ENCODE results near the gene PLEKHM3.
"Not testable (repeated sequence)": the region's sequence is repeated elsewhere in the genome, so short reads cannot be mapped to it uniquely, and the experiment has no call there.

Gene PLEKHM3

DNA sequence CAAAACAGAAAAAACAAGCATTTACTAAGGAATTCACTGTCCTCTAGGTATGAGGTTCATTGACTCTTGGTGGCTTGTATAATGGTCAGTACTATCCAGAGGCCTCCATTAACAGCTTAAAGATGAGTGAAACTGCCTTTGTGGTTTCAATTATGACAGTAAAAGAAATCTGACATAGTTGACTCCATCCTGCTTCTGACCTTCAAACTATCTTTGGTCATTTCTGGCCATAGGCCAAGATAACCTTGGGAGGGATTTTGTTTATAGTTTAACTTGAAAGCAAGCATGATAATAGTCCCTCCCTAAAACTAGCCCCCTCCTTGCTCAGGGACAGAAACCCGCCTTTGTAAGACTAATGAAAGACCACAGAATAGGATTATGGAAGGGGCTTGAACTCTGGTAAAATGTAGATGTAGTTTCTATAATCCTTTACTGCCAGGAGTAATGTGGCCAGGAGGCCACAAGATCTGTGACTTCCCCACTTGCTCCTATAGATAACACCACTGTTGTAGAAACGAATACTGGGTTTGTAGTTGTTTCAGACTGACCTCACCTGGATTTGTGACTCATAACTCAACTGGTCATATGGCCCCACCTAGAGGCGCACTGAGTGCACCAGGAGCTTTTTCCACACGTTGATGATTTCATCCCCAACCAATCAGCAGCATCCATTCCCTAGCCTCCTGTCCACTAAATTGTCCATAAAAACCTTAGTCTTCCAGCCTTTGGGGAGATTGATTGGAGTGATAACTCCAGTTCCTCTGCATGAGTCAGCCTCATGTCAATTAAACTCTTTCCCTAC is 8.6 kb upstream of the PLEKHM3 start:
- H3K9ac ChIP-seq (ENCODE audit: low read length) = no peak overlapping the region
- no peaks in the 10 kb centered on the region for H3K36me3 ChIP-seq (ENCODE audit: control insufficient read depth, low read depth, low read length)
- no peak overlapping the region for H3K27ac ChIP-seq (ENCODE audit: low read length)
- no peaks in the 10 kb centered on the region for H3K9me3 ChIP-seq (ENCODE audit: control insufficient read depth, low read depth, low read length)
- H3K4me3 ChIP-seq (ENCODE audit: low read length) = no peak overlapping the region
- no peaks in the 10 kb centered on the region for H3K4me1 ChIP-seq (ENCODE audit: control insufficient read depth, low read depth, low read length)
- no peaks in the 10 kb centered on the region for H3K27me3 ChIP-seq (ENCODE audit: control insufficient read depth, insufficient read depth, low read length)

DNA sequence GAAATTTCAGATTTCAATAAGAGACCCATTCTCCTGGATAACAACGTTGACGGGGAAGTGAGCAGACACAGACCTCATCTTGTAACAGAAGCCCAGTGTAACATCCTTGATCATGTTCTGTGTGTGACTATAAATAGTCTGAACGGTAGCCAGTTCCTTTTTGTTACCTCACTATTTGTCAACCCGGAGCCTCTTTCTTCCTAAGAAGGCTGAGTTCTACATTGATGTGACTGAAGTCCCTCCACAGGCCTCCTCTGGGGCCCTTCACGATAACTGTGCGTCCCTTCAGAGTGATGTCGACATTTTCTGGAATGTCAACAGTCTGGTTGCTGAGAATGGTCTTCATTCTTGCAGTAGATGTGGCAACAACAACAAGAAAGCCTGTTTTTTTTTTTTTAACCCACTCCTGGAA is 6.3 kb upstream of the PLEKHM3 start:
- Histone ChIP-seq H3K36me3 (ENCODE audit: control insufficient read depth, low read depth, low read length) (no peaks in the 10 kb centered on the region), H3K27me3 (ENCODE audit: control insufficient read depth, insufficient read depth, low read length) (no peaks in the 10 kb centered on the region), H3K4me3 (ENCODE audit: low read length) (no peak overlapping the region), H3K4me1 (ENCODE audit: control insufficient read depth, low read depth, low read length) (no peaks in the 10 kb centered on the region), H3K27ac (ENCODE audit: low read length) (no peak overlapping the region), H3K9ac (ENCODE audit: low read length) (no peak overlapping the region), H3K9me3 (ENCODE audit: control insufficient read depth, low read depth, low read length) (no peaks in the 10 kb centered on the region)

DNA sequence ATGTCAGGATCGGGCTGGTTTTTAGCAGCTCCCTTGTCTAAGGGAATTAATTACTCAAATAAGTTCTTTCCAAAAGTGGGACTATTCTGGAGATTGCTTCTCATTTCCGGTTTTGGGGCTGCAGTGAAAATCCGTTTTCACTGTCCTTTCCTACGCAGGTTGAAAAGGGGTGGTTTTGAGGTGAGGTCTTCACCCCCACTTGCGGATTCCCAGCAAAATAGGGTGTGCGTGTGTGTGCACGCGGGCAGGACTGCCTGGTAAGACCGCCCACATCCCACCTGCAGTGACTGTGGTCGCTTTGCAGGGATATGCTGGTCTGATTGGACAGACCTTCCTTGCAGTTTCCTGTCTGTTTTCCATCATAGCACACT is 472 bp upstream of the PLEKHM3 start:
- Histone ChIP-seq H3K4me3 (ENCODE audit: low read length) (peak overlapping the region; percentile 96), H3K9me3 (ENCODE audit: control insufficient read depth, low read depth, low read length) (no peaks in the 10 kb centered on the region), H3K27me3 (ENCODE audit: control insufficient read depth, insufficient read depth, low read length) (no peaks in the 10 kb centered on the region)

DNA sequence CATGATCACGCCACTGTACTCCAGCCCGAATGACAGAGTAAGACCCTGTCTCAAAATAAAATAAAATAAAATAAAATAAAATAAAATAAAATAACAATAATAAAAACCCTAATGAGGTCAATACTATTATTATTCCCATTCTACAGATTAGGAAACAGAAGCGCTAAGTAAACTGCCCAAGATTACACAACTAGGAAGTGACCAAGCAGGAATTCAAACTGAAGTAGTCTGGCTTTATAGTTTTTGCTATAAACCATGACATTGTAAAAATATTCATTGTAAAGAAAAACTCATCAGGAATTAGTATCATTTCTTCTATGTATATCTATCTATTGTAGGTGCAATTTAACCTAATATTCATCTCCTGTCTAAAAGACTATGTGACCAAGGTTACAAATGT is 1.2 kb downstream of the PLEKHM3 start:
- Histone ChIP-seq H3K36me3 (ENCODE audit: control insufficient read depth, low read depth, low read length) (no peaks in the 10 kb centered on the region), H3K4me3 (ENCODE audit: low read length) (no peak overlapping the region), H3K27ac (ENCODE audit: low read length) (no peak overlapping the region), H3K9me3 (ENCODE audit: control insufficient read depth, low read depth, low read length) (no peaks in the 10 kb centered on the region), H3K9ac (ENCODE audit: low read length) (no peak overlapping the region), H3K27me3 (ENCODE audit: control insufficient read depth, insufficient read depth, low read length) (no peaks in the 10 kb centered on the region), H3K4me1 (ENCODE audit: control insufficient read depth, low read depth, low read length) (peaks cover 5% of the 10 kb centered on the region)

More for the DNA sequence above, 472 bp upstream of the PLEKHM3 start:
- Histone ChIP-seq H3K9ac (ENCODE audit: low read length) (peak overlapping the region; percentile 69), H3K4me1 (ENCODE audit: control insufficient read depth, low read depth, low read length) (peaks cover 5% of the 10 kb centered on the region), H3K36me3 (ENCODE audit: control insufficient read depth, low read depth, low read length) (no peaks in the 10 kb centered on the region), H3K27ac (ENCODE audit: low read length) (peak overlapping the region; percentile 5)

DNA sequence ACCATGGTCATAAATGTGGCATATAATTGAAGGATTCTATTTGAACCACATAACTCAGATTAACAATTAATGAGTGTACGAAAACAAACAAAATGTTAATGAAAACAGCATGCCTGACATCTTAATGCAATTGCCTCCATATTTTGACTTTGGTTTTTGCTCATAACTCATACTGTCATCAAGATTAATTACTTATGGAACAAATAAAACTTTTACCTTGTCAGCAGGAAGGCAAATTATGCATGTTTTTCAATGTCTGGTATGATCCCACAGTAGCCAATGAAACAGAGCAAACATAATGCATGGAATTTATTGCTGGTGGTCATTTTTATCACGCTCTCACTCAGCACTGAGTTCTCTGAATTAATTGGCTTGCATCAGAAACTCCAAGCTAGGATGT is 5.1 kb downstream of the PLEKHM3 start:
- H3K4me1 ChIP-seq (ENCODE audit: control insufficient read depth, low read depth, low read length) = no peaks in the 10 kb centered on the region
- no peaks in the 10 kb centered on the region for H3K9me3 ChIP-seq (ENCODE audit: control insufficient read depth, low read depth, low read length)
- H3K9ac ChIP-seq (ENCODE audit: low read length) = no peak overlapping the region
- no peaks in the 10 kb centered on the region for H3K27me3 ChIP-seq (ENCODE audit: control insufficient read depth, insufficient read depth, low read length)
- no peak overlapping the region for H3K27ac ChIP-seq (ENCODE audit: low read length)
- no peaks in the 10 kb centered on the region for H3K36me3 ChIP-seq (ENCODE audit: control insufficient read depth, low read depth, low read length)
- H3K4me3 ChIP-seq (ENCODE audit: low read length) = no peak overlapping the region

DNA sequence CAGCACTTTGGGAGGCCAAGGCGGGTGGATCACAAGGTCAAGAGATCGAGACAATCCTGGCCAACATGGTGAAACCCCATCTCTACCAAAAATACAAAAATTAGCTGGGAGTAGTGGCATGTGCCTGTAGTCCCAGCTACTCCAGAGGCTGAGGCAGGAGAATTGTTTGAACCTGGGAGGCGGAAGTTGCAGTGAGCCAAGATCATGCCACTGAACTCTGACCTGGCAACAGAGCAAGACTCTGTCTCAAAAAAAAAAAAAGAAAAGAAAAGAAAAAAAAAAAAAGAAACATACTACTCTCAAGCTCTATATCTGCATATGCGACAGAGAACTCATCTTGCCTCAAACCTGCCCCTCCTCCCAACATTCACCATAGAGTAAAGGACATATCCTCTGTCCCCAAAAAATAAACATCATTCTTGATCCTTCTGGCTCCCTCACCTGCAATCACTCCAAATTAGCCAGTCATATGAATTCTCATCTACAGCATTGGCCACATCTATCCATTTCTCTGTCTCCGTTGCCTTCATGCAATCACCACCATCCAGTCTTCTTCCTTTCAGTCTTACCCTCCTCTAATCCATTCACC is 7.1 kb downstream of the PLEKHM3 start:
- H3K9ac ChIP-seq (ENCODE audit: low read length) = not testable (repeated sequence)

DNA sequence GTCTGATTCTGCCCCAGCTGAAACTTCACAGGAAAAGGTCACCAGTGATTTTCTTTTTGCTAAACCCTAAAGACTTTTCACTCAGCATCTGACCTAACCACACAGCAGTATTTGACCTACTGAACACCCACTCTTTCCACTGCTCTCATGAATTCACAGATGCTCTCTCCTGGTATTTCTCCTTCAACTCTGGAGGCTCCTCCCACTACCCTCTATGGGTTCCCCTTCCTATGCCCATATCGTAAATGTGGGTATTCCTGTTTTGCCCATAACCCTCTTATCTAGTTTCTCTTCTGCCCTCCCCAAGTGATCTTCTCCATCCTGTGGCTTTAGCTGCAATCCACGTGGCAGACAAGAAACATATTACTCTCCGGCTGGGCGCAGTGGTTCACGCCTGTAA is 7.6 kb downstream of the PLEKHM3 start:
- no peaks in the 10 kb centered on the region for H3K27me3 ChIP-seq (ENCODE audit: control insufficient read depth, insufficient read depth, low read length)
- H3K36me3 ChIP-seq (ENCODE audit: control insufficient read depth, low read depth, low read length) = no peaks in the 10 kb centered on the region
- H3K4me1 ChIP-seq (ENCODE audit: control insufficient read depth, low read depth, low read length) = no peaks in the 10 kb centered on the region
- H3K9ac ChIP-seq (ENCODE audit: low read length) = no peak overlapping the region
- H3K27ac ChIP-seq (ENCODE audit: low read length) = no peak overlapping the region
- H3K4me3 ChIP-seq (ENCODE audit: low read length) = no peak overlapping the region
- H3K9me3 ChIP-seq (ENCODE audit: control insufficient read depth, low read depth, low read length) = no peaks in the 10 kb centered on the region

More for the DNA sequence above, 7.1 kb downstream of the PLEKHM3 start:
- not testable (repeated sequence) for H3K27me3 ChIP-seq (ENCODE audit: control insufficient read depth, insufficient read depth, low read length); H3K9me3 ChIP-seq (ENCODE audit: control insufficient read depth, low read depth, low read length); H3K4me1 ChIP-seq (ENCODE audit: control insufficient read depth, low read depth, low read length); H3K4me3 ChIP-seq (ENCODE audit: low read length); H3K36me3 ChIP-seq (ENCODE audit: control insufficient read depth, low read depth, low read length); H3K27ac ChIP-seq (ENCODE audit: low read length)

DNA sequence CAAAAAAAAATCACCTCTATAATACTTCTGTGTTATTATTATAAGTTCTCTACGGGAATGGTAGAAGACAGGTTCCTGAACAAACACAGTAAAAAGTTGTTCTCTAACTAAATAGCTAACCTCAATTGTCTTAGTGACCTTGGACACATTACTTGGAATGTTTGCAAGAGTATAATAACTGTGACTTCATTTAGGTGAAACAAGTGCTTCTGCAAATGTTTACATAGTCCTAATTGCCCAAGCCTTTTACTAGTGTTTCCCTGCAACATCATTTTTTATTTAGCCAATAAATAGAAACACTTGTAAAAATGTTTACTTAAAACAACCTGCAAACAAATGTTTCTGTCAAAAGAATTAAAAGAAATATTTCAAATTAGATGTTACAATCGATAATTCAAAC is 9.9 kb downstream of the PLEKHM3 start:
- no peaks in the 10 kb centered on the region for H3K4me1 ChIP-seq (ENCODE audit: control insufficient read depth, low read depth, low read length)
- no peak overlapping the region for H3K27ac ChIP-seq (ENCODE audit: low read length)

DNA sequence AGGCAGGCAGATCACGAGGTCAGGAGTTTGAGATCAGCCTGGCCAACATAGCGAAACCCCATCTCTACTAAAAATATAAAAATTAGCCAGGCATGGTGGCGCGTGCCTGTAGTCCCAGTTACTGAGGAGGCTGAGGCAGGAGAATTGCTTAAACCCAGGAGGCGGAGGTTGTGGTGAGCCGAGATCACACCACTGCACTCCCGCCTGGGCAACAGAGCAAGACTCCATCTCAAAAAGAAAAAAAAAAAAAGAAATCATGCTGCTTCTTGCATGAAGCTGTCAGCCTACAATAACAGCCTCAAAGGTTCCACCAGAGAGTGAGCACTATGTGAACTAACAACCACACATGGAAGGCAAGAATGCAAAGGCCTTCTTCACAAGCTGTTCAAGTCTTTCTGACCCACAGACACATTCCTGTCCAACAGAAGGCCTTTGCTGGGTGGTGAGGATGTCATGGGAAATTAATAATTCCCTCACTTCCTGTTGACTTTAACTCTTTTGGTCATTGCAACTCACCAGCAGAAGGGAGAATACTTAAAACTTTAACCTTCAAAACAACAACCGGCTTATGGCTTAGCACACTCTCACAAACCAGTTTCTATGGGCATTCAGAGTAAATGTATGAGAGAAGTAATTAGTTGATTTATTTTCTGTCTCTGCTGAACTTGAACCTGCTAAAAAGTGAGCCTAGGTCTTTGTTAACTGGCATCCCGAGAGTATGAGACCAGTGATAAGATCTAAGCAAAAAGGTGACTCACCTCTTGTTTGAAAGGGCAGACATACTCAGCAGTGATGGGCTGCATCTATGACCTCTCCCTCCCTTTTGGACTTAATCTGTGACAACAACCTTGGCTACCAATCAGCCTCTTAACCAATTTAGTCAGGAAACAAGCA is 11.8 kb downstream of the PLEKHM3 start:
- no peak overlapping the region for H3K27ac ChIP-seq (ENCODE audit: low read length)
- H3K9ac ChIP-seq (ENCODE audit: low read length) = no peak overlapping the region

More for the DNA sequence above, 9.9 kb downstream of the PLEKHM3 start:
- Histone ChIP-seq H3K9ac (ENCODE audit: low read length) (no peak overlapping the region), H3K4me3 (ENCODE audit: low read length) (no peak overlapping the region), H3K36me3 (ENCODE audit: control insufficient read depth, low read depth, low read length) (no peaks in the 10 kb centered on the region), H3K9me3 (ENCODE audit: control insufficient read depth, low read depth, low read length) (no peaks in the 10 kb centered on the region), H3K27me3 (ENCODE audit: control insufficient read depth, insufficient read depth, low read length) (no peaks in the 10 kb centered on the region)

DNA sequence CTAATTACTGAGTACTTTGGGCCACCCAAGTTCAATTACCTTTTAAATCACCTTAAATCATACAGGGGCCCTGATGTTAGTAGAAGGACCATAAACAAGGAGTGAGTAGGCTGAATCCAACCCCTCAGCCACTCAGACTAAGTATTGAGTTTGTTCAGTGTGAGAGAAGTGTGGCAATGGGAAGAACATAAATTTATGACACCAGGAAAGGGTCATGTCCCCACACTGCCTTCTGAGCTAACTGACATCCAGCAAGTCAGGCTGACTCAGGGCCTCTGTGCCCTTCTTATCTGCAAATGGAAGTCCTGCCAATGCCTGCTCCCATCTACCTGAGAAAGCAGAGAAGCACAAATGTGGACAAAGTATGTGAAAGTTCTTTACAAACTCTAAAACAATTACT is 12.9 kb downstream of the PLEKHM3 start:
- no peaks in the 10 kb centered on the region for H3K4me1 ChIP-seq (ENCODE audit: control insufficient read depth, low read depth, low read length)
- H3K27ac ChIP-seq (ENCODE audit: low read length) = no peak overlapping the region
- H3K36me3 ChIP-seq (ENCODE audit: control insufficient read depth, low read depth, low read length) = no peaks in the 10 kb centered on the region
- no peaks in the 10 kb centered on the region for H3K27me3 ChIP-seq (ENCODE audit: control insufficient read depth, insufficient read depth, low read length)
- H3K9ac ChIP-seq (ENCODE audit: low read length) = no peak overlapping the region
- no peaks in the 10 kb centered on the region for H3K9me3 ChIP-seq (ENCODE audit: control insufficient read depth, low read depth, low read length)
- H3K4me3 ChIP-seq (ENCODE audit: low read length) = no peak overlapping the region

More for the DNA sequence above, 11.8 kb downstream of the PLEKHM3 start:
- no peaks in the 10 kb centered on the region for H3K36me3 ChIP-seq (ENCODE audit: control insufficient read depth, low read depth, low read length)
- H3K4me3 ChIP-seq (ENCODE audit: low read length) = no peak overlapping the region
- H3K9me3 ChIP-seq (ENCODE audit: control insufficient read depth, low read depth, low read length) = no peaks in the 10 kb centered on the region
- no peaks in the 10 kb centered on the region for H3K27me3 ChIP-seq (ENCODE audit: control insufficient read depth, insufficient read depth, low read length)
- H3K4me1 ChIP-seq (ENCODE audit: control insufficient read depth, low read depth, low read length) = no peaks in the 10 kb centered on the region

DNA sequence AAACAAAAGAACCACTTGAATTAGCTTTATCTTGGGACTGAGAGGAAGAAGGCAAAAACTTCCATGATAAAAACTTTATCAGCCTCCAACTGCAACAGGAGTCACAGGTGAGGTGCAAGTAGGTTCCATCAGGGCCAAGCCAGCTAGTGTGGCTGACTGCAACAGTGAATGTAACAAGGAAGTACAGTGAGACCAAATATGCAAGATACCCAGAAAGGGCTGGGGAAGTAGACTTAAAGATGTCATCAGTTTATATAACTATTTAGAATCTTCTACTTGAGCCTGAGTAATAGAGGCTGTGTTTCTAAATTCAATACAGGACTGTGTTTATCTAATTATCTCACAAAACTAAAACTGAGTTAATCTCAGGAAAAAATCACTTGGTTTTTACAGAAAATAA is 14.8 kb downstream of the PLEKHM3 start:
- no peaks in the 10 kb centered on the region for H3K27me3 ChIP-seq (ENCODE audit: control insufficient read depth, insufficient read depth, low read length)
- H3K9ac ChIP-seq (ENCODE audit: low read length) = no peak overlapping the region
- no peak overlapping the region for H3K4me3 ChIP-seq (ENCODE audit: low read length)
- no peak overlapping the region for H3K27ac ChIP-seq (ENCODE audit: low read length)
- no peaks in the 10 kb centered on the region for H3K36me3 ChIP-seq (ENCODE audit: control insufficient read depth, low read depth, low read length)
- H3K9me3 ChIP-seq (ENCODE audit: control insufficient read depth, low read depth, low read length) = no peaks in the 10 kb centered on the region
- no peaks in the 10 kb centered on the region for H3K4me1 ChIP-seq (ENCODE audit: control insufficient read depth, low read depth, low read length)
